ENCODE measurements around the gene TAOK2. TPM values are rescaled to one million over a fixed set of nuclear protein-coding genes. Genes with fewer than 3 reads are reported as not detected.
A peak's percentile ranks its signal among the peaks of the same experiment; 100 is the strongest.

The TAOK2 gene
- total RNA-seq, 1 donor from 2014 or later, result 31.9 TPM

- no peak overlapping the region for H3K4me3 ChIP-seq (ENCODE audit: low read depth, low read length)
- DNase-seq (ENCODE audit: low read depth), result no peak
- TF ChIP-seq CTCF (conservative IDR thresholded peaks at IDR 0.05; ENCODE audit: low read depth, low read length), result peak; percentile 82
Measured at GRCh38 chr16:30005341-30006094, 31.9 kb downstream of the TAOK2 start.

- no peak for DNase-seq (ENCODE audit: low read depth)
Measured at GRCh38 chr16:30006095-30006473, 32.4 kb downstream of the TAOK2 start.

GRCh38 chr16:30006659-30007377 is 33.1 kb downstream of the TAOK2 start:
- no peak for DNase-seq (ENCODE audit: low read depth)
- TF ChIP-seq CTCF (conservative IDR thresholded peaks at IDR 0.05; ENCODE audit: low read depth, low read length), result no peak
- no peak overlapping the region for H3K4me3 ChIP-seq (ENCODE audit: low read depth, low read length)

More at GRCh38 chr16:30006095-30006473, 32.4 kb downstream of the TAOK2 start:
- no peak overlapping the region for H3K4me3 ChIP-seq (ENCODE audit: low read depth, low read length)
- TF ChIP-seq CTCF (conservative IDR thresholded peaks at IDR 0.05; ENCODE audit: low read depth, low read length), result no peak

GRCh38 chr16:30007378-30007895 is 33.8 kb downstream of the TAOK2 start:
- DNase-seq (ENCODE audit: low read depth), result no peak
- no peak for TF ChIP-seq CTCF (conservative IDR thresholded peaks at IDR 0.05; ENCODE audit: low read depth, low read length)
- H3K4me3 ChIP-seq (ENCODE audit: low read depth, low read length), result no peak overlapping the region

GRCh38 chr16:30009085-30009862 is 35.6 kb downstream of the TAOK2 start:
- no peak for DNase-seq (ENCODE audit: low read depth)
- TF ChIP-seq CTCF (conservative IDR thresholded peaks at IDR 0.05; ENCODE audit: low read depth, low read length), result no peak
- H3K4me3 ChIP-seq (ENCODE audit: low read depth, low read length), result no peak overlapping the region

- no peak for TF ChIP-seq CTCF (conservative IDR thresholded peaks at IDR 0.05; ENCODE audit: low read depth, low read length)
- no peak overlapping the region for H3K4me3 ChIP-seq (ENCODE audit: low read depth, low read length)
- no peak for DNase-seq (ENCODE audit: low read depth)
Measured at GRCh38 chr16:30009990-30010843, 36.5 kb downstream of the TAOK2 start.
